ENCODE measurements around the gene HMGXB3. TPM values are rescaled to one million over a fixed set of nuclear protein-coding genes. Genes with fewer than 3 reads are reported as not detected.
A peak's percentile ranks its signal among the peaks of the same experiment; 100 is the strongest.

HMGXB3 gene
- total RNA-seq, 1 donor from 2014 or later: 64.0 TPM

DNA sequence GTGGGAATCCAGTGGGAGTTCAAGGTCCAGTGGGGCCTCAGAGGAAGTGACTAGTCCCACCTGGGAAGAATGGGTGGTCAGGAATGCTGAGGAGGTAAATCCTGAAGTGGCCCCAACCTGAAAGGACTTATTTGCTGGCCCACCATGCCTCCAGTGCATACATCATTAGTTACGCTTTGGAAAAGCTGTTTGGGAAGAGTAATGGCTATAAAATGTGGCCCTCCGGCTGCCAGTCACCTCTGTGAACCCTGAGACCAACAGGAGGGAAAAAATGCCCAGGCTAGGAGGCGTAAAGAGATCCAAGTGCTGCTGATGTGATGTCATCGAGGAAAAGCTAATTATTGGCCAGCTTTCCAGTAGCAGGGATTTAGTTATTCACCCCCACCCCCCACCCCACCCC is 42.7 kb upstream of the HMGXB3 start:
- no peak for TF ChIP-seq CTCF (IDR thresholded peaks at IDR 0.05; ENCODE audit: insufficient read depth, low read length, poor library complexity, severe bottlenecking)
- Histone ChIP-seq H3K4me3 (ENCODE audit: low read depth, low read length) (no peak overlapping the region), H3K27me3 (ENCODE audit: control insufficient read depth, insufficient read depth, low read length) (no peaks in the 10 kb centered on the region), H3K36me3 (ENCODE audit: control insufficient read depth, insufficient read depth, low read length) (no peaks in the 10 kb centered on the region)
- DNase-seq (ENCODE audit: low read depth): peak; percentile 91

- peak; percentile 41 for TF ChIP-seq CTCF (IDR thresholded peaks at IDR 0.05; ENCODE audit: insufficient read depth, low read length, poor library complexity, severe bottlenecking)
- H3K36me3 ChIP-seq (ENCODE audit: control insufficient read depth, insufficient read depth, low read length): no peaks in the 10 kb centered on the region
- no peaks in the 10 kb centered on the region for H3K27me3 ChIP-seq (ENCODE audit: control insufficient read depth, insufficient read depth, low read length)
- DNase-seq (ENCODE audit: low read depth): no peak
- H3K4me3 ChIP-seq (ENCODE audit: low read depth, low read length): peak overlapping the region; percentile 77
Observed at GRCh38 chr5:149959406-149960236, 40.9 kb upstream of the HMGXB3 start.

- Histone ChIP-seq H3K4me3 (ENCODE audit: low read depth, low read length) (peak within 1 kb of the TSS; percentile 77), H3K36me3 (ENCODE audit: control insufficient read depth, insufficient read depth, low read length) (no peaks in the 10 kb centered on the region), H3K27me3 (ENCODE audit: control insufficient read depth, insufficient read depth, low read length) (no peaks in the 10 kb centered on the region)
- no peak for TF ChIP-seq CTCF (IDR thresholded peaks at IDR 0.05; ENCODE audit: insufficient read depth, low read length, poor library complexity, severe bottlenecking)
- DNase-seq (ENCODE audit: low read depth): peak; percentile 88
Observed at GRCh38 chr5:149960272-149961185, 40.0 kb upstream of the HMGXB3 start, which contains the start of gene SLC26A2. TSS of gene SLC26A2 (plus strand) at chr5:149960758. CDS start at chr5:149977653, 16,895 bp downstream.

DNA sequence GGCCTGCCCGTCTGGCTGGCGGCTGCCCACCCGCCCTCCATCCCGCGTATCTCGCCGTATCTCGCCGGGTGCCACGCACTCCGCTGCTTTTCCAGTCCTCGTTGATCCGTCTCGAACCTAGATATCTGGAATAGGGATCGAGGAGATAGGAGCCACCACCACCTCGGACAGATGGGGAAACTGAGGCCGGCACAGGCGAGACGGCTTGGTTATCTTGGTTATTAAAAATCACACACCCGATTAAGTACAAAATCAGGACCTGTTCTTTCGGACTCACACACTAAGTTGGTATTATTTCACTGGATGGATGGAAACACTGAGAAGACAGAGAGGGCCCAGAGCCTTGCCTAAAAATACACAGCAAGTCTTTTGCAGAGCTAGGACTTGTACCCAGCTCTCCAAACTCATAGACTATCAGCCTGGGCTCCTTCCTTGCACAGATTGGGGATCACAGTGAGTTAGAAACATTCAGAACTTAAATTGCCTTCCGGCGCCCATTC is 39.3 kb upstream of the HMGXB3 start:
- Histone ChIP-seq H3K27me3 (ENCODE audit: control insufficient read depth, insufficient read depth, low read length) (no peaks in the 10 kb centered on the region), H3K36me3 (ENCODE audit: control insufficient read depth, insufficient read depth, low read length) (no peaks in the 10 kb centered on the region), H3K4me3 (ENCODE audit: low read depth, low read length) (peak overlapping the region; percentile 77)
- no peak for DNase-seq (ENCODE audit: low read depth)
- TF ChIP-seq CTCF (IDR thresholded peaks at IDR 0.05; ENCODE audit: insufficient read depth, low read length, poor library complexity, severe bottlenecking): no peak

GRCh38 chr5:149961957-149962409 is 38.6 kb upstream of the HMGXB3 start:
- no peak for DNase-seq (ENCODE audit: low read depth)
- Histone ChIP-seq H3K4me3 (ENCODE audit: low read depth, low read length) (peak overlapping the region; percentile 77), H3K36me3 (ENCODE audit: control insufficient read depth, insufficient read depth, low read length) (no peaks in the 10 kb centered on the region), H3K27me3 (ENCODE audit: control insufficient read depth, insufficient read depth, low read length) (no peaks in the 10 kb centered on the region)
- peak; percentile 55 for TF ChIP-seq CTCF (IDR thresholded peaks at IDR 0.05; ENCODE audit: insufficient read depth, low read length, poor library complexity, severe bottlenecking)
